Measurements from ENCODE around the gene MKI67. TPM values are rescaled to one million over a fixed set of nuclear protein-coding genes. Genes with fewer than 3 reads are reported as not detected.
"Not testable (repeated sequence)": the region's sequence is repeated elsewhere in the genome, so short reads cannot be mapped to it uniquely, and the experiment has no call there.

Gene MKI67
- total and polyA plus RNA-seq, 4 experiments from 2014 or later = 0.11 to 0.93 (median 0.17) TPM; not detected in 1

GRCh38 chr10:128094596-128094995, 31.6 kb downstream of the MKI67 start:
- intact Hi-C loops (cut with micrococcal nuclease); H3K4me3 Mint-ChIP-seq; H3K27me3 ChIP-seq (ENCODE audit: insufficient read depth, low read length); H3K27me3 Mint-ChIP-seq; H3K9me3 Mint-ChIP-seq; H3K9me3 ChIP-seq (ENCODE audit: control insufficient read depth in 1 of 2, low read length in 2 of 2); H3K36me3 Mint-ChIP-seq; H3K27ac ChIP-seq (ENCODE audit: low read depth, low read length); H3K4me3 ChIP-seq (ENCODE audit: low read length in 2 of 2); DNase-seq; H3K36me3 ChIP-seq (ENCODE audit: insufficient read depth, low read length): not testable (repeated sequence)
- Mint-ChIP-seq H3K27ac (peak overlapping the region in 1 of 7 donors; percentile 85), H3K4me1 (peaks cover 13 to 33% (median 18%) of the 10 kb centered on the region in 4 donors)
- ChIA-PET POLR2A (ENCODE audit: partially characterized antibody) (interaction anchor here (1.2 to 1.6 kb wide), 3 partner anchors 9 to 50 kb away, joined by 3 to 10 read pairs (median 6); partner anchors contain the start of gene MKI67), CTCF (ENCODE audit: partially characterized antibody) (interaction anchor here (1.0 to 1.4 kb wide), 3 partner anchors 8 to 118 kb away, joined by 3 to 4 read pairs (median 3); no protein-coding TSS in a partner anchor)
- H3K4me1 ChIP-seq (ENCODE audit: insufficient read depth, low read length) = peaks cover 28% of the 10 kb centered on the region

- no peak for DNase-seq
- H3K4me1 Mint-ChIP-seq = peaks cover 13 to 23% (median 18%) of the 10 kb centered on the region in 4 donors
- H3K4me3 Mint-ChIP-seq = no peak overlapping the region
- H3K36me3 Mint-ChIP-seq = no peaks in the 10 kb centered on the region
- ChIA-PET POLR2A (ENCODE audit: partially characterized antibody) (no interaction called here), CTCF (ENCODE audit: partially characterized antibody) (no interaction called here)
- H3K9me3 Mint-ChIP-seq = no peaks in the 10 kb centered on the region
- no peaks in the 10 kb centered on the region for H3K27me3 Mint-ChIP-seq
- intact Hi-C loops (cut with micrococcal nuclease) = no loop called here
- Histone ChIP-seq H3K9me3 (ENCODE audit: control insufficient read depth in 1 of 2, low read length in 2 of 2) (no peaks in the 10 kb centered on the region), H3K27ac (ENCODE audit: low read depth, low read length) (no peak overlapping the region), H3K27me3 (ENCODE audit: insufficient read depth, low read length) (no peaks in the 10 kb centered on the region), H3K4me1 (ENCODE audit: insufficient read depth, low read length) (peaks cover 23% of the 10 kb centered on the region), H3K36me3 (ENCODE audit: insufficient read depth, low read length) (no peaks in the 10 kb centered on the region), H3K4me3 (ENCODE audit: low read length in 2 of 2) (no peak overlapping the region)
- H3K27ac Mint-ChIP-seq = no peak overlapping the region
These were observed 33.8 kb downstream of the MKI67 start for GRCh38 chr10:128092454-128092853.

- H3K27me3 Mint-ChIP-seq = no peaks in the 10 kb centered on the region
- no peak for DNase-seq
- no peaks in the 10 kb centered on the region for H3K27me3 ChIP-seq (ENCODE audit: insufficient read depth, low read length)
- H3K4me1 Mint-ChIP-seq = peaks cover 13 to 20% (median 18%) of the 10 kb centered on the region in 4 donors
- ChIA-PET CTCF (ENCODE audit: partially characterized antibody) (no interaction called here), POLR2A (ENCODE audit: partially characterized antibody) (no interaction called here)
- no peaks in the 10 kb centered on the region for H3K36me3 ChIP-seq (ENCODE audit: insufficient read depth, low read length)
- H3K27ac Mint-ChIP-seq = no peak overlapping the region
- H3K27ac ChIP-seq (ENCODE audit: low read depth, low read length) = no peak overlapping the region
- no peaks in the 10 kb centered on the region for H3K9me3 ChIP-seq (ENCODE audit: control insufficient read depth in 1 of 2, low read length in 2 of 2)
- H3K9me3 Mint-ChIP-seq = no peaks in the 10 kb centered on the region
- intact Hi-C loops (cut with micrococcal nuclease) = no loop called here
- peaks cover 20% of the 10 kb centered on the region for H3K4me1 ChIP-seq (ENCODE audit: insufficient read depth, low read length)
- no peak overlapping the region for H3K4me3 ChIP-seq (ENCODE audit: low read length in 2 of 2)
- no peaks in the 10 kb centered on the region for H3K36me3 Mint-ChIP-seq
- no peak overlapping the region for H3K4me3 Mint-ChIP-seq
These were observed 34.5 kb downstream of the MKI67 start for GRCh38 chr10:128091636-128092210.

- Histone ChIP-seq H3K27ac (ENCODE audit: low read depth, low read length) (no peak overlapping the region), H3K4me1 (ENCODE audit: insufficient read depth, low read length) (no peaks in the 10 kb centered on the region), H3K27me3 (ENCODE audit: insufficient read depth, low read length) (no peaks in the 10 kb centered on the region), H3K4me3 (ENCODE audit: low read length in 2 of 2) (no peak overlapping the region), H3K9me3 (ENCODE audit: control insufficient read depth in 1 of 2, low read length in 2 of 2) (no peaks in the 10 kb centered on the region), H3K36me3 (ENCODE audit: insufficient read depth, low read length) (peaks cover 5% of the 10 kb centered on the region)
- POLR2A ChIA-PET (ENCODE audit: partially characterized antibody) = no interaction called here
- H3K27ac Mint-ChIP-seq = peak overlapping the region in 1 of 7 donors; percentile 30
- intact Hi-C loops (cut with micrococcal nuclease) = no loop called here
- H3K9me3 Mint-ChIP-seq = no peaks in the 10 kb centered on the region
- peaks cover 0 to 2% (median under 1%) of the 10 kb centered on the region in 4 donors for H3K4me1 Mint-ChIP-seq
- DNase-seq = no peak
- no peaks in the 10 kb centered on the region for H3K27me3 Mint-ChIP-seq
- CTCF ChIA-PET (ENCODE audit: partially characterized antibody) = no interaction called here
- no peak overlapping the region for H3K4me3 Mint-ChIP-seq
- H3K36me3 Mint-ChIP-seq = peaks cover 13 to 22% of the 10 kb centered on the region in 2 donors
These were observed 38.1 kb downstream of the MKI67 start for GRCh38 chr10:128087884-128088709.

- H3K36me3 ChIP-seq (ENCODE audit: insufficient read depth, low read length) = peaks cover 5% of the 10 kb centered on the region
- H3K27me3 ChIP-seq (ENCODE audit: insufficient read depth, low read length) = no peaks in the 10 kb centered on the region
- DNase-seq = no peak
- H3K27ac Mint-ChIP-seq = no peak overlapping the region
- intact Hi-C loops (cut with micrococcal nuclease) = no loop called here
- H3K4me1 Mint-ChIP-seq = peaks cover 0 to 2% (median under 1%) of the 10 kb centered on the region in 4 donors
- H3K4me3 Mint-ChIP-seq = no peak overlapping the region
- H3K27ac ChIP-seq (ENCODE audit: low read depth, low read length) = no peak overlapping the region
- H3K4me1 ChIP-seq (ENCODE audit: insufficient read depth, low read length) = no peaks in the 10 kb centered on the region
- H3K9me3 Mint-ChIP-seq = no peaks in the 10 kb centered on the region
- H3K27me3 Mint-ChIP-seq = no peaks in the 10 kb centered on the region
- ChIA-PET POLR2A (ENCODE audit: partially characterized antibody) (no interaction called here), CTCF (ENCODE audit: partially characterized antibody) (no interaction called here)
- no peak overlapping the region for H3K4me3 ChIP-seq (ENCODE audit: low read length in 2 of 2)
- H3K36me3 Mint-ChIP-seq = peaks cover 13 to 24% of the 10 kb centered on the region in 2 donors
- no peaks in the 10 kb centered on the region for H3K9me3 ChIP-seq (ENCODE audit: control insufficient read depth in 1 of 2, low read length in 2 of 2)
These were observed 38.9 kb downstream of the MKI67 start for GRCh38 chr10:128087146-128087883.

GRCh38 chr10:128086003-128086863, 40.0 kb downstream of the MKI67 start:
- Histone ChIP-seq H3K9me3 (ENCODE audit: control insufficient read depth in 1 of 2, low read length in 2 of 2) (no peaks in the 10 kb centered on the region), H3K27ac (ENCODE audit: low read depth, low read length) (no peak overlapping the region), H3K4me1 (ENCODE audit: insufficient read depth, low read length) (no peaks in the 10 kb centered on the region), H3K27me3 (ENCODE audit: insufficient read depth, low read length) (no peaks in the 10 kb centered on the region), H3K4me3 (ENCODE audit: low read length in 2 of 2) (no peak overlapping the region), H3K36me3 (ENCODE audit: insufficient read depth, low read length) (peaks cover 5% of the 10 kb centered on the region)
- peaks cover 0 to 2% (median under 1%) of the 10 kb centered on the region in 4 donors for H3K4me1 Mint-ChIP-seq
- ChIA-PET CTCF (ENCODE audit: partially characterized antibody) (interaction anchor here (0.6 to 1.1 kb wide), 3 partner anchors 9 to 63 kb away, joined by 3 to 4 read pairs (median 3); no protein-coding TSS in a partner anchor), POLR2A (ENCODE audit: partially characterized antibody) (no interaction called here)
- no peaks in the 10 kb centered on the region for H3K27me3 Mint-ChIP-seq
- H3K4me3 Mint-ChIP-seq = no peak overlapping the region
- no peaks in the 10 kb centered on the region for H3K9me3 Mint-ChIP-seq
- no peak for DNase-seq
- intact Hi-C loops (cut with micrococcal nuclease) = no loop called here
- H3K27ac Mint-ChIP-seq = peak overlapping the region in 1 of 7 donors; percentile 25
- peaks cover 13 to 32% of the 10 kb centered on the region in 2 donors for H3K36me3 Mint-ChIP-seq

Data from CD4-positive, alpha-beta memory T cell (primary cell).